ENCODE data around the gene REC8.

REC8 gene

DNA sequence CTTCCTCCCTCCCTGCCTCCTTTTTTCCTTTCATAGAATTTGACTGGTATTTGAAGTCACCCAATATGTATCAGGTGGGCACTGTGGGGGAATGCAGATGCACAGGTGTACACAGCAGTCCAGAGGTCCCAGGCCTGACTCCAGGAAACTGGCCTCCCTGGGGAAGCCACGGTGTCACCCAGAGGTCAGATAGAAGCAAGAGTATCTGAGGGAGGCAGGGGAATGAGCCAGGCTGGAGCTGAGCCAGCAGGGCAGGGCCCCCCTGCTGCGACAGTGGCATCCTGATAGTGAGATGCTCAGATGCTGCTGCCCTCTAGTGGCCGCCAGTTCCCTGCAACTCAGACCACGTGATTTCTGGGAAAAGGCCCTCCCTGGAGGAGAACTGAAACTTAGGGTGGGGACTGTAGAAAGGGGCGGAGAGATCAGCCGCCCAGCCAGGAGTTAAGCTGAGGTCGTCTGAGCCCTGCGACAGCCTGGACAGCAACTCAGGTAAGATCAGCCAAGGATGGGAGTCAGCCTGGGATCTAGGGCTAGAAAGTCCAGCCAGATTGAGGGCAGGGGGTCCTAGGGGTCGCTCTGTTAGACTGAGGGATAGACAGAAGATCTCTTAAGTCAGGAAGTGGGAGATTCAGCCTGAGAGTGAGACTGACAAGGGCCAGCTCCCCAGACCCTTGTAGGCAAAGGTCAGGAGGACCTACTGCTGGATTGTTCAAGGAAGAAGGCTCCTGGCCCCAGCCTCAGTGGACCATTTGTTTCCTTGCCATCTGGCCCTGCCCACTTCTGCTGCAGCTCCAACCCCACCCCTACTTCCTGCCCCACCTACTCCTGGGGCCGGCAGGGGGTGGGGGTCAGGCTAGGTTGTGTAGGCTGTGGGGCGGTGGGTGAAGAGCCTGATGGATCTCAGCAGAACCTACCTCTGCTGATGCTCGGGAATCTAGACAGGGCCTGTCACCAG is 10.8 kb upstream of the REC8 start, which contains the start of gene IRF9:
IRF9 (plus strand) TSS at position 416 of the 955 bp plus-strand sequence. CDS start 880 bp downstream, outside the sequence.
- peak; percentile 100 for DNase-seq

- DNase-seq = no peak
Observed at GRCh38 chr14:24162093-24162492, 9.8 kb upstream of the REC8 start.

DNA sequence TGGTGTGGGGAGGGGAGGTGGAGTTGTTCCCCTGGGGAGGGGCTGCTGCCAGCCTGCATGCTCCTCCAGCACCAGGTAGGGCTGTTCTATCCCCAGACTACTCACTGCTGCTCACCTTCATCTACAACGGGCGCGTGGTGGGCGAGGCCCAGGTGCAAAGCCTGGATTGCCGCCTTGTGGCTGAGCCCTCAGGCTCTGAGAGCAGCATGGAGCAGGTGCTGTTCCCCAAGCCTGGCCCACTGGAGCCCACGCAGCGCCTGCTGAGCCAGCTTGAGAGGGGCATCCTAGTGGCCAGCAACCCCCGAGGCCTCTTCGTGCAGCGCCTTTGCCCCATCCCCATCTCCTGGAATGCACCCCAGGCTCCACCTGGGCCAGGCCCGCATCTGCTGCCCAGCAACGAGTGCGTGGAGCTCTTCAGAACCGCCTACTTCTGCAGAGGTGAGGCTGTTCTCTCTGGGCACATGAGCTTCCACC is 7.3 kb upstream of the REC8 start:
- DNase-seq = no peak

GRCh38 chr14:24165785-24166184 is 6.1 kb upstream of the REC8 start:
- no peak for DNase-seq

DNA sequence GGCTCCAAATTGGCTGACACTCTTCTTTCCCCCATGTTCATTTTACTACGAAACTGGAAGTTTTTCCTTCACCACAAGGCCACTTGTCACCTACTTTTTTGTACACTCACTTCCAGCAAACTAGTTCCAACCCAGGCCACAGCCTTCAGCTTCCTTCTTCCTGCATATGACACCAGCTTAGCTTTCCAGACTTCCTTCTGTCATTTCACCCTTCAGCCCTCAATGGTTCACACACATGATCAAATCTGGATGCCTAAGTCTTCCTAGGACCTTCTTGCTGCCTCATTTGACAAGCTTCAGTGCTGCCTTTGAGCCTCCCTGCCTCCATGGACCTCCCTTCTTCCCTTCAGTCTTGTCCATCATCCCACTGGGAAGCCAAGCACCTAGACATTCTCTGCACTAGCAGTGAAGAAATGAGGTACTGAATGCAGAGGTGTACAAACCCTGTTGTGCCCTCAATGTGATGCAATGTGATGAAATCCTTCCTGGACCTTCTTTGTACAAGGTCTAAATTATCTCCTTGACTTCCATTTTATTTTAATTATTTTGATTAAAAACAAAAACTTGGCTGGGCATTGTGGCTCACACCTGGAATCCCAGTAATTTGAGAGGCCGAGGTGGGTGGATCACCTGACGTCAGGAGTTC is 4.3 kb upstream of the REC8 start:
- DNase-seq = no peak

DNA sequence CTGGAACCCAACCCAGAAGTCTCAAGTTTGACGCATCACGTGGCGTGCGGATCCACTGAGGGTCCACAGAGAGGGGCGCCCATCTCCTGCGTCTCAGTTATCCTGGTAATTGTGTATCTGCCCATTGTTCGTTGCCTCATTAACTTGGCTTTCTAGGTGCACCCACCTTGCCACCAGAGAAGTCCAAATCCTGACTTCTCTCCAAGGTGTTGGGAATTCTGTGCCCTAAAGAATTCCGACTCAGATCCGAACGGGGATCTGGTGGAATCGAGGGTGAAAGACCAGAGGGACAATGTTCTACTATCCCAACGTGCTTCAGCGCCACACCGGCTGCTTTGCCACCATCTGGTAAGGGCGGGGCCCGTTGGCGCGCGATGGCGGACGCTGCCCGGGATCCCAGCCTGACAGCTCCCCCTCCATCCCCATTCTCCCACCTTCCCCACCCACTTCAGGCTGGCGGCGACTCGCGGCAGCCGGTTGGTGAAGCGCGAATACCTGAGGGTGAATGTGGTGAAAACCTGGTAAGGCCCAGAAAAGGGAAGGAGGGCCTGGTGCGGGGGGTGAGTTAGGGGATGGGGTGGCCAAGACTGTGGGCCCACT is 481 bp downstream of the REC8 start:
- DNase-seq = no peak

DNA sequence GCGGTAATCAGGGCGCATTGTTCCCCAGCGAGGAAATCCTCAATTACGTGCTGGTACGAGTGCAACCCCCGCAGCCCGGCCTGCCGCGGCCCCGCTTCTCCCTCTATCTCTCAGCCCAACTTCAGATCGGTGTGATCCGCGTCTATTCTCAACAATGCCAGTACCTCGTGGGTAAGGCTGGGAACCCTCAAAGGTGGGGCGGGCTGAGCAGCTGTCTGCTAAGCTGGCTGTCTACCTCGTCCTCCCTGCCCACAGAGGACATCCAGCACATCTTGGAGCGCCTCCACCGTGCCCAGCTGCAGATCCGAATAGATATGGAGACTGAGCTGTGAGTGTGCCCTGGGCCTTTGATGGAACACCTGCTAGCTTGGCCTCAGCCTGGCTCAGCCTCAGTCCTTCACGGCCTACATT is 996 bp downstream of the REC8 start:
- DNase-seq = no peak

DNA sequence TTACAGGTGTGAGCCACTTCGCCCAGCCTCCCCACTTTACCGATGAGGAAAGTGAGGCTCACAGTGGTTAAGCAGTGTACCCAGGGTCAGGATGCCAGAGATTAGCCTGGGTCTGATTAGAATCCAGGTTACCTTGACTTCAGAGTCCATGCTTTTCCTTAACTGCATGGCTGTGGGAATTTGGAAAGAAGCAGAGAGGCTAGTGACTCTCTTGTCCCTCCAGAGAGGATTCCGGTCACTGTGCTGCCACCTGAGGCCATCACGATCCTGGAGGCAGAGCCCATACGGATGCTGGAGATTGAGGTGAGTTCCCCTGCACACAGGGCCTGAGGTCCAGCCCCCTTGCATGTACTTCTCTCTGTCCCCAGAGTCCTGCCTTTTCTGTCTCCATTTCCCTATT is 4.7 kb downstream of the REC8 start:
- no peak for DNase-seq

GRCh38 chr14:24177041-24177825 is 5.4 kb downstream of the REC8 start:
- DNase-seq = no peak

DNA sequence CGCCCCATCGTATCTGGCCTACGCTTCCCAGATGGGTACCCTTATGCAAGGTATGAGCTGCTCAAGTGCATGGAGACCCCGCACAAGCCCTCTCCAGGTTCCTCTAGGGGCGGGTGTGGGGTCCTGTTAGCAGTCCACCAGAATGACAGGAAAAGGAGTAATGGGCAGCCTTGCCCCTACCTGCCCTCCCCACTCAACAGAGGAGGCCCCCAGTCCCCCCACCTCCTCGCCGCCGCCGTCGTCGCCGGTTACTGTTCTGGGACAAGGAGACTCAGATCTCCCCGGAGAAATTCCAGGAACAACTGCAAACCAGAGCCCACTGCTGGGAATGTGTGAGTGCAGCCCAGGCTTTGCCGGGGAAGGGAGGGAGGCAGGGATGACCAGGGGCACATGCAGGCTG is 6.0 kb downstream of the REC8 start:
- DNase-seq = no peak

DNA sequence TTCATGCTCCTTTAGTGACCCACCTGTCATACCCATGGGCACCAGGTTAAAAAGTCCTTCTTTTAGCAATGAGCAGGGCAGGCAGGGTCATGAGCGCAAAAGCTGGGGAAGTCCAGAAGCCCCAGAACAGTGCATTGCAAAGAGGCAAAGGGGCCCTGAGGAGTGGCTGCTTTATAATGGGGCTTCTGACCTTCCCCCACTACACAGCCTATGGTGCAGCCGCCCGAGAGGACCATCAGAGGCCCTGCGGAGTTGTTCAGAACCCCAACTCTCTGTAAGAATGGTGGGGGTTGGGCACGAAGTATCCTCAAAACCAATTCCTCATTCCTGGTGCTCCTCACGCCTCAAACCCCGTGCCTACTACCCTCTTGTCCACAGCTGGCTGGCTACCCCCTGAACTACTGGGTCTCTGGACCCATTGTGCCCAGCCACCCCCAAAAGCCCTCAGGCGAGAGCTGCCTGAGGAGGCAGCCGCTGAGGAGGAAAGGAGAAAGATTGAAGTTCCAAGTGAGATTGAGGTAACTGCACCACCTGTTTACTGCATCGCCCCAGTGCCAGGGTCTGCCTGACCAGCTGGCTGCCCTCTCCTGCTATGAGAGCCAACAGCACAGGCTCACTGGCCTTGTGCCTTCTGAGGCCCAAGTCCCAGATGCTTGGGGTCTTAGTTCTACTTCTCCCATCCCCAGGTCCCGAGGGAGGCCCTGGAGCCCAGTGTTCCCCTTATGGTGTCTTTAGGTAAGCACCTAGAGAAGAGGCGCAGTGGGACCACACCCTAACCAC is 6.7 kb downstream of the REC8 start:
- DNase-seq = no peak

GRCh38 chr14:24179294-24179960 is 7.5 kb downstream of the REC8 start:
- no peak for DNase-seq

- DNase-seq = no peak
Observed at GRCh38 chr14:24179961-24180796, 8.3 kb downstream of the REC8 start.

- DNase-seq = no peak
Observed at GRCh38 chr14:24181371-24182077, 9.6 kb downstream of the REC8 start.

DNA sequence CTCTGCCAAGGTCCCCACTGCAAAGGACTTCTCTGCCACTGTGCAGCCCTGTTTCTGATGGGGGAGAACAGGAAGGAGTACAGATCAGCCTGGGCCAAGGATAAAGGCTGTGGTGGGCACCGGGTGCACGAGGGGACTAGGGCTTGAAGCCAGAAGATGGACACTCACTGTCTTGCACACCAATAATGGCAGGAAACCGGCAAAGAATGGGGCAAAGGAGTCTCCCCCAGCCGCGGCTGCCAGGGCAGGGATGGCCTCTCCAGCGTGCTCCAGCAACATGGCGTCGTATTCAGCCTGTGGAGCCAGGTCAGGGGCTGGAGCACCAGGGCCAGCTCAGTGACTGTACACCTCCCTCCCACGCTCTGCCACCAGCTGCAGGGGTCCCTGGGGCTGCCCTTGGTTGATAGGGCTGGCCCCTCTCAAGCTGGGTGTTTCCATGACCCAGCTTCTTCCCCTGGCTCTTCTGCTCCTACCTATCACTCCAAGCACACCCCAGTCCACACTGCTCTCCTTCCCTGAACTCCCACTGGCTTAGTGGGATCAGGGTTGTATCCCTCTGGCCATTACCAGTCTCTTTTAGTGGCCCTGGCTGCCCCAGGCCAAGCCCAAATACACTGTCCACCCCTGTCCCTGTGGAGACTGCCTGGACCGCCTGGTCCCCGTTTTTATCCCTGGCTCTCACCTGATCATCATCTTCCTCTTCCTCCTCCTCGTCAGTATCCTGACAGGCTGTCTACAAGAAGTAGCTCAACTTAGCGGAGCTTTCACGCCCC is 10.4 kb downstream of the REC8 start:
- DNase-seq = no peak

- no peak for DNase-seq
Observed at GRCh38 chr14:24183014-24183481, 11.2 kb downstream of the REC8 start.

DNA sequence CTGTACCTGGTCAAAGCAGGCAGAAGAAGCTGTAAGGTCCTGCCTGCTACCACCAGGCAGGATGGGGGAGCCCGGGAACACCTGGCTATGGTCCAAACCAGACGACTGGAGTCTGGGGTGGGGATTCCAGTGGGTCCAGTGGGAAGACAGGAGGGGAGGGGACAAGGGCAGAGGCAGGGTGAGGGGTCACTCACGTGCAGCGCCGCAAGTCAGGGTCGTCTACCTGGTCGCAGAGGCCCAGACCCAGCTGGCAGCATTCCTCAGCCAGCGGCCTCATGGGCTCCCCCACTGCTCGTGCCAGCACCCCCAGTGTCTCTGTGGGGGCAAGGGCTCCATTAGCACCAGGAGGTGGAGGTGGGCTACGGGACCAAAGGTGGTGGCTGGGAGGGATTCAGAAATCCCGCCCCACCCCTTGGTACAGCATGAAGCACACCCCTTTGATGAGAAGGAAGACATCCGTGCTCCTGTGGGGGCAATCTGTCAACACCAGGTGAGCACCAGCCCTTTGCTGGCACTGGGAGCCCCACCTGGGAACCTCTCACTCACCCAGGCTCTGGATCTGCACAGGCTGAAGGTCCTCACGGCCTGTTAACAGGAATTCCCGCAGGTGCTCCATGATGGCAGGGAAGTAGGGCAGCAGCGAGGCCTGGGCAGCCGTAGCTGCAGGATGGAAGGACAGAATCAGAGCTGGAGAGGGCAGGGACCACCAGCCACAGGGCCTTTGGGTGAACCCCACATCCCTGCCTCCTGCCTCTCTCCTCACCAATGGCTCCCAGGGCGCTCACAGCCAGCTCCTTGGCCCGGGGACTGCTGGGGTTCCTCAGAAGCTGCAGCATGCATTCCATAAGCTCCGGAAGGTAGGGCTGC is 12.5 kb downstream of the REC8 start:
- DNase-seq = no peak

GRCh38 chr14:24185026-24185425 is 13.1 kb downstream of the REC8 start:
- no peak for DNase-seq

Data from activated CD8-positive, alpha-beta memory T cell treated with anti-CD3 and anti-CD28 coated beads for 24 hours (primary cell).